Skeletal muscle tissue (tissue), 4 donors: ENCODE measurements around the gene TSC22D2. TPM values are rescaled to one million over a fixed set of nuclear protein-coding genes. Genes with fewer than 3 reads are reported as not detected.
A peak's percentile ranks its signal among the peaks of the same experiment; 100 is the strongest.

ENCODE experiments used
- H3K27ac ChIP-seq: one replicate; pipeline ENCODE4 v1.7.0; 2013; ENCODE audit warnings: mild to moderate bottlenecking, low read depth, low read length, inconsistent platforms
- H3K27me3 ChIP-seq, 3 donors: one replicate each; pipeline ENCODE4 v1.7.0; 2013; ENCODE audit warnings: low read length in 3 of 3; ENCODE audit not compliant: control insufficient read depth in 3 of 3, insufficient read depth in 3 of 3
- H3K36me3 ChIP-seq, 3 donors: one replicate each; pipeline ENCODE4 v1.7.0; 2013; ENCODE audit warnings: low read length in 3 of 3; ENCODE audit not compliant: control insufficient read depth in 3 of 3, insufficient read depth in 3 of 3
- H3K4me1 ChIP-seq, 3 donors: one replicate each; pipeline ENCODE4 v1.7.0; 2013; ENCODE audit warnings: low read length in 3 of 3, mild to moderate bottlenecking in 3 of 3; ENCODE audit not compliant: control insufficient read depth in 3 of 3, insufficient read depth in 3 of 3
- H3K4me3 ChIP-seq, 3 donors: one replicate each; pipeline ENCODE4 v1.7.0; 2013; ENCODE audit warnings: low read length in 3 of 3
- H3K9ac ChIP-seq, 3 donors: one replicate each; pipeline ENCODE4 v1.7.0; 2013; ENCODE audit warnings: low read length in 3 of 3, mild to moderate bottlenecking in 3 of 3, moderate library complexity in 2 of 3, low read depth in 1 of 3
- H3K9me3 ChIP-seq, 3 donors: one replicate each; pipeline ENCODE4 v1.7.0; 2013; ENCODE audit warnings: low read length in 3 of 3; ENCODE audit not compliant: control insufficient read depth in 3 of 3
- total RNA-seq: library from RNA; depleted of rRNA; stranded (reverse); fragments of >200 nt; gene quantifications from one replicate; pipeline ENCODE4 v1.2.3, GENCODE V29; 2014
- donor health status: Osteomylitis.

The TSC22D2 gene
- total RNA-seq, 1 donor from 2014 or later: 12.0 TPM

DNA sequence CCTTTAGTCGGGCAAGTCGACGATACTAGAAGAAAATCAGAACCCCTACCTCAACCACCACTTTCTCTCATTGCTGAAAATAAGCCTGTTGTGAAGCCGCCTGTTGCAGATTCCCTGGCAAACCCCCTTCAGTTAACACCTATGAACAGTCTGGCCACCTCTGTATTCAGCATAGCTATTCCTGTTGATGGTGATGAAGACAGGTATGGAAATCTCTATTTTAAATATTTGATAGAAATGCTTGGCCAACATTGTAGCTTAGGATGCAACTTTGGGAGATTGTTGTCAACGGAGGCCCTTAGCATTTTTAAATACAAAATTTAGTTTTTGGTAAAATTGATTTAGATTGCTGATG is 3.0 kb downstream of the TSC22D2 start:
- peaks cover 15 to 31% (median 26%) of the 10 kb centered on the region in 3 donors for H3K4me1 ChIP-seq
- H3K27ac ChIP-seq: peak overlapping the region; percentile 99
- peaks cover 0 to 4% (median 0%) of the 10 kb centered on the region in 3 donors for H3K36me3 ChIP-seq
- H3K27me3 ChIP-seq: no peaks in the 10 kb centered on the region
- peak overlapping the region; percentile 88 to 98 (median 97) for H3K4me3 ChIP-seq
- no peaks in the 10 kb centered on the region for H3K9me3 ChIP-seq
- peak overlapping the region; percentile 94 to 98 (median 96) for H3K9ac ChIP-seq

DNA sequence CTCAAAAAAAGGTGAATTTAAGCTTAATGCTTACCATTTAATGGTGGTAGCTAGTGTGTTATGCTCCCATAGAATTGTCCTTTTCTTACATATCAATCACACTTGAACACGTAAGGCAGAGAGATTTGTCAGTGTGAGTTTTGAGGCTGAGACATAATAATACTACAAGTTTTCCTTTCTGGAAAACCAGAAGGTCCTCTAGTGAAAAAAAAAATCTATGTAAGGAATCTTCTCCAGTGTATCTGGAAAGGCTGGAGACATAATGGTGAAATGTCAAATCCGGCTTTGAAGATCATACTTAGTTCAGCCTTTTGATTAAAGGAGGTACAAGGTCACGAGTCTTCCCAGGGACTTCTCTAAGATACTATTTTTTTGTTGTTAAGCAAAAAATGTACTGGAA is 3.4 kb downstream of the TSC22D2 start:
- Histone ChIP-seq H3K4me3 (peak overlapping the region; percentile 88 to 98 (median 97)), H3K4me1 (peaks cover 15 to 31% (median 26%) of the 10 kb centered on the region in 3 donors), H3K9me3 (no peaks in the 10 kb centered on the region), H3K27me3 (no peaks in the 10 kb centered on the region), H3K9ac (peak overlapping the region; percentile 94 to 98 (median 96)), H3K27ac (peak overlapping the region; percentile 99), H3K36me3 (peaks cover 0 to 4% (median 0%) of the 10 kb centered on the region in 3 donors)

DNA sequence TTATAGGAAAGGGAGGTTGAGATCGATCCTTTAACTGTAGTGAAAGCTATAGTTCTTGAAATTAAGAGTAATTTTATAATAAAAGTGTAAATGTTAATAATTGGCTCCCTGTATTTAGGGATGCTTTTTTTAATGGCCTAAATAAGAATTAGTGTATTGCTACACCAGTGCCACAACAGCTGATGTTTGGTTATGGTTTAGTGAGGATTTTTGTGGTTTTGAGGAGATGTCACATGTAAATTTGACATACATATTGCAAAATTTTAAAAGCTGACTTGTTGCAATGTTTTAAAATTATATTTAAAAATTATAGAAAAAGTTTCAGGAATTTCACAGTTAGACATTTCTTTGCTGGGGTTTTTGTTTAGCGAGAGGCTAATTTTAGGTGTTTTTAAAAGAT is 3.9 kb downstream of the TSC22D2 start:
- H3K36me3 ChIP-seq: peaks cover 0 to 4% (median 0%) of the 10 kb centered on the region in 3 donors
- peak overlapping the region; percentile 88 to 98 (median 97) for H3K4me3 ChIP-seq
- H3K9me3 ChIP-seq: no peaks in the 10 kb centered on the region
- peak overlapping the region; percentile 94 to 98 (median 96) for H3K9ac ChIP-seq
- no peaks in the 10 kb centered on the region for H3K27me3 ChIP-seq
- H3K4me1 ChIP-seq: peaks cover 15 to 31% (median 26%) of the 10 kb centered on the region in 3 donors
- peak overlapping the region; percentile 99 for H3K27ac ChIP-seq

DNA sequence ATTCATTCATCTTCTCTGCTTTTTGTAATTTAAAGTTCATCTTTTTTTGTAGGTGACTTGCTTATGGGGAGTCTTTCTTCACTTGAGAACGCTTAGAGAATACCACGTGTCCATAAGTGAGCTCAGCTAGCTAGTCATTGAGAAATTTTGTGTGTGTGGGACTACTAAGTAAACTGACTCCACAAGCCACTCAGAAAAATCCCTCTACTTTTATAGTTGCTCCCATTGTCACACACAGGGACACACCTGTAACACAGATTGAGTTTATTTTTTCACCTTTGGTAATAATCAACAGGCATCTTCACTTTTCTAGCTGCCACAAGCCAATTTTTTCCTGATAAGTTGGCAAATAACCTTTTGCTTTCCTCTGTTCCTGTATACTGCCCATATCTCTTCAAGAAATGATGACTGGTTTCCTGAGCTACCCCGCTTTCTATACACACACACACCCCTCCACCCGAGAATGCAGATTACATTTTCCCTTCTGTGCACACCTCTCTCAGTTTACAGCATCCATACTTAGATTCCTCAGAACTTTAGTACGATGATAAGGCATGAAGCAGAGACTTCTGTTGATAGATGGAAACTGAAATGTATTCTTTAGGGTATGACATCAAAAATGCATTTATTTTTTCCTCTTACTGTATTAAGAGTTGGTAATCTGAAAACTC is 4.6 kb downstream of the TSC22D2 start:
- Histone ChIP-seq H3K27me3 (no peaks in the 10 kb centered on the region), H3K4me3 (peak overlapping the region; percentile 56 to 98 (median 88)), H3K36me3 (peaks cover 0 to 4% (median 0%) of the 10 kb centered on the region in 3 donors), H3K9ac (peak overlapping the region; percentile 94 to 98 (median 96)), H3K4me1 (peaks cover 15 to 31% (median 26%) of the 10 kb centered on the region in 3 donors), H3K9me3 (no peaks in the 10 kb centered on the region), H3K27ac (peak overlapping the region; percentile 16)

- no peaks in the 10 kb centered on the region for H3K9me3 ChIP-seq
- no peaks in the 10 kb centered on the region for H3K27me3 ChIP-seq
- H3K9ac ChIP-seq: peak overlapping the region in 2 of 3 donors; percentile 10 to 11
- peaks cover 15 to 31% (median 26%) of the 10 kb centered on the region in 3 donors for H3K4me1 ChIP-seq
- peak overlapping the region; percentile 10 to 43 (median 36) for H3K4me3 ChIP-seq
- H3K27ac ChIP-seq: no peak overlapping the region
- H3K36me3 ChIP-seq: peaks cover 0 to 4% (median 0%) of the 10 kb centered on the region in 3 donors
These were observed 6.2 kb downstream of the TSC22D2 start for GRCh38 chr3:150414258-150414657.

- H3K4me3 ChIP-seq: no peak overlapping the region
- H3K4me1 ChIP-seq: peaks cover 15 to 31% (median 26%) of the 10 kb centered on the region in 3 donors
These were observed 6.9 kb downstream of the TSC22D2 start for GRCh38 chr3:150414959-150415358.

GRCh38 chr3:150419076-150419868 is 11.2 kb downstream of the TSC22D2 start:
- no peaks in the 10 kb centered on the region for H3K36me3 ChIP-seq
- no peaks in the 10 kb centered on the region for H3K9me3 ChIP-seq
- H3K27ac ChIP-seq: no peak overlapping the region
- no peaks in the 10 kb centered on the region for H3K27me3 ChIP-seq
- no peak overlapping the region for H3K4me3 ChIP-seq
- H3K4me1 ChIP-seq: peaks cover 2 to 16% (median 5%) of the 10 kb centered on the region in 3 donors
- H3K9ac ChIP-seq: no peak overlapping the region

More at GRCh38 chr3:150414959-150415358, 6.9 kb downstream of the TSC22D2 start:
- Histone ChIP-seq H3K9ac (no peak overlapping the region), H3K27ac (no peak overlapping the region), H3K27me3 (no peaks in the 10 kb centered on the region), H3K36me3 (peaks cover 0 to 4% (median 0%) of the 10 kb centered on the region in 3 donors), H3K9me3 (no peaks in the 10 kb centered on the region)

DNA sequence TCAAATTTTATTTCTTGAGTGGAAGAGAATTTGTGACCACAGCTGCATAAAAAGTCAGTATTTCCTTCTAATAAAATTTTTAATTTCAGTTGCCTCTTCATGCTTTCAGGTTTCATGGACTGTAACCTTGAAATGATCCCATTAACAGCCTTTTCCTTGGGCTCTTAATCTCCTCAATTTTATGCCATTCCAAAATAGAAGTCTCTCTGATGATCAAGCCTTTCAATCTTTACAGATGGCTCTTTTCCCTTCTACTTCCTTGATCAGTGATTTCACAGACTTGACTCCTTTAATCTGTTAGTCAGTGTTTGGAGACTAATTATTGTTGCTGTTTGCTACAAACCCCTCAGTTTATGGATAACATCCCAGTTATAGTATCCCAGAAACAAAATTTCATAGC is 11.9 kb downstream of the TSC22D2 start:
- H3K27ac ChIP-seq: no peak overlapping the region
- no peaks in the 10 kb centered on the region for H3K9me3 ChIP-seq
- H3K9ac ChIP-seq: no peak overlapping the region
- no peak overlapping the region for H3K4me3 ChIP-seq
- H3K27me3 ChIP-seq: no peaks in the 10 kb centered on the region
- no peaks in the 10 kb centered on the region for H3K36me3 ChIP-seq
- H3K4me1 ChIP-seq: peaks cover 0 to 13% (median 2%) of the 10 kb centered on the region in 3 donors

DNA sequence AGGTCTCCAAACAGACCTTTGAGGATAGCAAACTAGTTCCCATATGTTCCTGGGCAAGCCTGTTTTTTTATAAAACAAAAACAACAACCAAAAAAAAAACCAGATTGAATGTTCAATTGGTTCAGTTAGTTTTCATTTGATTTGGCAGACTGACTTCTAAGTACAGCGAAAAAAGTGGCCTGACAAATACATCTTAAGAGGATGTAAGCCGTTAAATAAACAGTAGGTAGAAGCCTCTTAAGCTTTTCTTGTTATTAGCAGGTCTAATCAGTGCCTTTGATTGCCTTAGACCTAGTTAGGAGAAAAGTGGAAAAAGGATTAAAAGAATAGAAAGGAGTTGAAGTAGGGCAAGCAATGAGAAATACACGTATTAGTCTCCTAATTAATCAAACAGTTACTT is 13.2 kb downstream of the TSC22D2 start:
- Histone ChIP-seq H3K36me3 (no peaks in the 10 kb centered on the region), H3K27me3 (no peaks in the 10 kb centered on the region), H3K4me3 (no peak overlapping the region), H3K27ac (no peak overlapping the region), H3K4me1 (peaks cover 0 to 2% (median 0%) of the 10 kb centered on the region in 3 donors), H3K9me3 (no peaks in the 10 kb centered on the region), H3K9ac (no peak overlapping the region)
